ENCODE results near the gene RTL1. TPM values are rescaled to one million over a fixed set of nuclear protein-coding genes. Genes with fewer than 3 reads are reported as not detected.

The RTL1 gene
- total RNA-seq, 1 experiment from 2014 or later = not detected

DNA sequence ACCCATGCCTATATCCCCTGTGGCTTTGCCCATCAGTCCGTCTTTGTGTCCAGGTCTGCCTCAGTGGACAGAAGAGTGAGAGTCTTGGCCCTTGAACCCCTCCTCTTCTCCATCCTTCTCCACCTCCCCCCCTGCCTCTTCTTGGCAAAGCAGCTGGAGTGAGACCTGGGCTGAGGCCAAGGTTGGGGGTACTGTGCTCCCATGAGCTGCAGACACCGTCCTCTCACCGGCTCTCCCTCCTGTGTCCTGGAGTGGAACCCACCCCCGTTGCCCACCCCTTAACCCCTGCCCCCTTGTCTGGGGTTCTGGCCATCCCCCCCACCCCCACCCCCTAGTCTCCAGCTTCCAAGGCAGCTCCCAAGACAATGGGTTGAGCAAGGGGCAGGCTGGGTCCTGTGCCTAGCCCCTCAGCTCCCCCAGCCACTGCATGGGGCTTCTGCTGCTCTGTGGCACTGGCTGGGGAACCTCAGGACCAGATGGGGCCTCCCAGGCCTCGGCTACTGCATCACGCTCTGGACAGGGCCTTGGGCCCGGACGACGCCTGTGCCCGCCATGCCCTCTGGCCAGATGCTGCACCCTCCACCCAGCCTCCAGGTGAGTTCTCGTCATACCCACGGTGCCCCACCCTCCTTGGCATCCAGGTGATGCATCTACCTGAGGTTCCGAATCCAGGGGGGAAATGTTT lies 35.7 kb downstream of the RTL1 start:
- DNase-seq (ENCODE audit: extremely low read depth, low read depth) = no peak

- no peak for DNase-seq (ENCODE audit: extremely low read depth, low read depth)
These were observed 36.6 kb downstream of the RTL1 start for GRCh38 chr14:100866666-100867630.

DNA sequence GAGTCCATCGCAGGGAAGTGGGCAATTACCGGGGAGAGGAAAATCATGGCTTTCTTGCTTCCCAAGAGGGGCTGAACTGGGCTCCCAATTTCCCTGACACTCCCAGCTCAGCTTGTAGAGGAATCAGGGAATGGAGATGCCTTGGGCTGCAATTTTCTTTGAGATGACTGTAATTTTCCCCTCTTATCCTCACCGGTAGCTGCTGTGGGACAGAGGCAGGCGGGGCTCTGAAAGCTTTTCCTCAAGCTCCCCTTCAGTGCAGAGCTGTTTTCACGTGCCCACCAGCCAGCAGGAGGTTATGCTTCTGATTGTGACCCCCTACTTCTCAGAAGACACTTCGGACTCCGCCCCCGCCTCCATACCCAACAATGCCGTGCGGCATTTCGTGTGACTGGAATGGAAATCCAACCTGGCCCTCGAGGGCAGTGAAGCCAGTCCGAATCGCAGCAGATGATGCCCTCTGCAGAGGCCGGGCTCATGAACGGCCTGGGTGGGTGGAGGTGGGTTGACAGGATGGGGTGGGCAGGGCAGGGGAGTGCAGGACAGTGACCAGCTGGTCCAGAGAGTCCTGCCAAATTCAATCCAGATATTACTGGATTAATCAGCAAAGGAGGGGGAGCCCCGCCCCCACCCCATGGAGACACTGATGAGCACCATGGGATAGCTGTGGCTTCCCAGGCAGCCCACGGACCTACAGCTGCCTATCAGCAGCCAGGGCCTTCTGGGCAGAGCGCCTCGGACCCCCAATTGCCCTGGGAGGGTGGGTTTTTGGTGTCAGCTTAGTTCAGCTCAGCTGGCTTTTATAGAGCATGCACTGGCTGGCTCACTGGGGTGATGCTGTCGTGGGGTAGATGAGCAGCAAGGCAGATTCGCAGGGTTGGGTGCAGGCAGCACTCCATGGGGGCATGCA lies 37.6 kb downstream of the RTL1 start:
- DNase-seq (ENCODE audit: extremely low read depth, low read depth) = no peak

DNA sequence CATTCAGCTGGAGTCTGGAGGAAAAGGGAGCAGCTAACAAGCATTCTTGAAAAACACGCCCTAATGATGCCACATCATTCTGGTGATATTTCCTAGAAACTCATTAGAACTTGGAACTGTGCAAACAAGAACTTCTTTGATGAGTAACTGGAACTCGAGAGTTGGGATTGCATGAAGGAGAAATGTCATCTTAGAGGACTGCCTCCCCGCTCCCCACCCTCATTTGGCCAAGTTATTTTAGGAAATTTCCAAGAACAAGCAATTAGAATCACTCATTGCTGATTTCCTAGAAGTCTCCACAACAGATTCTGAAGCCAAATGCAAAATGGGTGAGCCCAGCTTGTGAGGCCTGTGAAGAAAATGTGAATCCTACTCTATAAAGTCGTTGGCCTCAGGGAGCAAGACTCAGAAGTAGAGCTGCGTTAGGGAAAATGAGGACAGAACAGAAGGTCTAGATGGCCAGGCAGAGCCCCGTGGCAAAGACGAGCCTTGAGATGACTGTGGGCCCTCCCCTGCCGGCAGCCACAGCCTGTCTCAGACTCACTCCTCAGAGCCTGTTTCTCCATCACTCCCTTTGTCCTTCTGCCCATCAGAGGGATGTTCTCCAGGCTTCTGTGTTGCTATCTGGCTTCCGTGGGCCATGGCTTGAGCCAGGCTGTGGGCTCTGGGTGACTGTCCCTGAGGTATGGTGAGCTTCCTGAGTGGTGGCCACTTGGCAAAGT lies 38.4 kb downstream of the RTL1 start:
- no peak for DNase-seq (ENCODE audit: extremely low read depth, low read depth)

DNA sequence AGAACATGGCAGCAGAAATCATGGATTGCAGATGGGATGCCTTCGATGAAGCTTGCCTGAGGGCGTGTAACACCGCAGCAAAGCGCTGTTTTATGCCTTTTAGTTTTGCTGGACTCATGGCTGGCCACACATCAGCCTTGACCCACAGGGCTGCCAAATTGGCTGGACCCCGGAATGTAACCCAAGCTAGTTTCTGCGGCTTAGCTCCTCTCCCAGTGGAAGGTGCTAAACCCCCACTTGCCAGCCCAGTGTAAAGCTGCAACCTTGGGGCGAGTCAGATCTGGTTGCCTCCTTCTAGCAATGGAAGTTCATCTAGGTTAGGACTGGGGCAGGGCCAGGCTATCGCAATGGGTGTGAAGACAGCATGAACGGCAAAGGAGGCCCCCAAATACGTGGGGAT lies 39.3 kb downstream of the RTL1 start:
- DNase-seq (ENCODE audit: extremely low read depth, low read depth) = no peak

GRCh38 chr14:100862793-100863192 lies 40.7 kb downstream of the RTL1 start:
- DNase-seq (ENCODE audit: extremely low read depth, low read depth) = no peak

GRCh38 chr14:100862277-100862676 lies 41.2 kb downstream of the RTL1 start:
- DNase-seq (ENCODE audit: extremely low read depth, low read depth) = no peak

DNA sequence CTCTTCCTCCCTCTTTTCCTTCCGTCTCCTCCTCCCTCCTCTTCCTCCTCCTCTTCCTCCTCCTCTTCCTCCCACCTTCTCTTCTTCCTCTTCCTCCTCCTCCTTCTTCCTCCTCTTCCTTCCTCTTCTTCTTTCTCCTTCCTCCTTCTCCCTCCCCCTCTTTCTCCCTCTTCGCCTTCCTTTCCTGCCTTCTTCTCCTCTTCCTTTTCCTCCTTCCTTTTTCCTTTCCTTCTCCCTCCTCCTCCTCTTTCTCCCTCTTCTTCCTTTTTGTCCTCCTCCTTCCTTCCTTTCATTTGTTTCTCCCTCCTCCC lies 41.6 kb downstream of the RTL1 start:
- no peak for DNase-seq (ENCODE audit: extremely low read depth, low read depth)

DNA sequence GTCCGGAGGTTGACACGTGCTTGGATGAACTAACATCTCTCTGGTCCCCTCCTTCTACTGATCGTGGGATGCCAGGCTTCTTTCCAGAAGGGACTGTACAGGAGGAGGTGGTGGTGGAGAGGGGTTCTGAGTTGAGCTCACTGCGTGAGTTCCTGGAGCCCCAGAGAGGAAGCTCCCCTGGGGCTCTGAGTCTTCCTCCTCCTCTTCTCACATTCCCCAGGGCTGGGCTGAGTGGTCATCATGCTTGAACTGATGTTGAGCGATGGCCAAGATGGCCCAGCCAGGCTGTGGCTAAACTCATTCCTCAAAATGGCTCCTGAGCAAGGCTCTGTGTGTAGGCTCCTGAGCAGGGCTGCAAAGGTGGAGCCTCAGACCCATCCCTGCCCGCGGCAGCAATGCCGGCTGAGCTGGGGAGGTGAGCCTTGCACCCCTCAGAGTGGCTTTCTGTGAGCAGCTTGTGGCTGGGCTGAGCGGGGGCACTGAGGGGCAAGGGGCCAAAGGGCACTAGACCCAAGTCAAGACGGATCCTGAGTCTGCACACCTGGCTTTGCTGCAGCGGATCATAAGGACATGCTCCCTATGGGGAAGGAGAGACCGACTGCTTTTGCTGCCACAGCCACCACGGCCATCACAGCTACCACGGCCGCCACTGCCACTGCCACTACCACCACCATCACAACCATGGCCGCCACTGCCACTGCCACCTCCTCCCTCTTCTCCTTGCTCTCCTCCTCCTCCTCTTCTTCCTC lies 42.2 kb downstream of the RTL1 start:
- DNase-seq (ENCODE audit: extremely low read depth, low read depth) = no peak

- DNase-seq (ENCODE audit: extremely low read depth, low read depth) = no peak
These were observed 42.9 kb downstream of the RTL1 start for GRCh38 chr14:100860556-100861187.

DNA sequence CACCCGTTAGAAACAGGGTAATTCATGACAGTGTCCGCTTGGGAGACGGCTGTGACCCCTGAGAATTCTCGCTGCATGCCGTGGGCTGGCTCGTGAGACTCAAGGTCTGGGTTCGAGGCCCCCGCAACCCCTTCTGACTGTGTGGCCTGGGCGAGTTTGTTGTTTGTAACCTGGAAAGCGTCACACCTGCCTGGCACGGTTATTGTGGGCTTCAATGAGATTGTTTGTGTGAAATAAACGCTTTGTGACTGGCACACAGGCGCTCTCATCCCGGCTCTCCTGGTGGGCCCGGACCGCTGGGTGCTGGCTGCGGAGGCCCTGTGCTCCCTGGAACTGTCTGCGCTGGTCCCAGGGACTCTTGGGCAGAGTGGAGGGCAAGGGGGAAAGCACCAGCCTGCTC lies 43.7 kb downstream of the RTL1 start:
- no peak for DNase-seq (ENCODE audit: extremely low read depth, low read depth)

GRCh38 chr14:100858838-100859220 lies 44.7 kb downstream of the RTL1 start:
- DNase-seq (ENCODE audit: extremely low read depth, low read depth) = no peak

DNA sequence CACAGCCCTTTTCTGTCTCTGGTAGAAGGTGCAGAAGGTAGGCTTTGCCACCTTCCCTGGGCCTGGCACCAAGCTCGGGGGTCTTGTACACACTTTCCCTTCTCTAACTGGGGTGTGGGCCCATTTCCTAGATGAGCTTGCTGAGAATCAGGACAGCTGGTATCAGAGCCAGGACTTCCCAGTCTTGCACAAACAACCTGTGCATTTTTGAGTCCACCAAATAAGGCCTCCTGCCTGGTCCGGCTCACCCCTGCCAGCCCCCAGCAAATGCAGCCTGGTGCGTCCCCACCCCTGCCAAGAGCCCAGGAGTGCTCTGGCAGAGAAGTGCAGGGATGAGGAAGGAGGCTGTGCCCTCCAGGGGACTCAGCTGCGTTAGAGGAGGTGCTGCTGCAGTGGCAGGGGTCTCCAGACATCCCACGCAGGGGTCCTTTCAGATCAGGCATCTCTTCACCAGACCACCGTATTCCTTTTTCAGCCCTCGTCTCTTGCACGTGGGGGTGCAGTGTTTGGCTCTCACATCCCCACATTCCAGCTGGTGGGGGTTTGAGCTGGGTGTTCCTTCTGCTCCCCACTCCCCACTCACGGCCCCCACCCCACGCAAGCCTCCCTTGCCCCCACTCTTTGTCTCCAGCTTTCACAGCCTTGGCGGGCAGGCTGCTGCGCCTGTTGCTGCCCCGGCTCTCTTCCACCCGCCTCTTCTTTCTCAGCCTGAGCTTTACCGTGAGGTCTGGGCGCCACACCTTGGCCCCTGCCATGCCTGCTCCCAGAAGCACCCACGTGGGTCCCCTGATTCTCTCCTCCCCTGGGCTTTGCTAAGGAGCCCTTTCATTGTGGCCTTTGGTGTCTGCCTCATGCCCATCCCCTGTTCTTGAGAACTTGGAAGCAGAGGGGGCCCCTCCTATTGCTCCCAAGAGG lies 45.3 kb downstream of the RTL1 start:
- no peak for DNase-seq (ENCODE audit: extremely low read depth, low read depth)

GRCh38 chr14:100857233-100857922 lies 46.1 kb downstream of the RTL1 start:
- no peak for DNase-seq (ENCODE audit: extremely low read depth, low read depth)

- no peak for DNase-seq (ENCODE audit: extremely low read depth, low read depth)
These were observed 47.2 kb downstream of the RTL1 start for GRCh38 chr14:100856056-100856950.

DNA sequence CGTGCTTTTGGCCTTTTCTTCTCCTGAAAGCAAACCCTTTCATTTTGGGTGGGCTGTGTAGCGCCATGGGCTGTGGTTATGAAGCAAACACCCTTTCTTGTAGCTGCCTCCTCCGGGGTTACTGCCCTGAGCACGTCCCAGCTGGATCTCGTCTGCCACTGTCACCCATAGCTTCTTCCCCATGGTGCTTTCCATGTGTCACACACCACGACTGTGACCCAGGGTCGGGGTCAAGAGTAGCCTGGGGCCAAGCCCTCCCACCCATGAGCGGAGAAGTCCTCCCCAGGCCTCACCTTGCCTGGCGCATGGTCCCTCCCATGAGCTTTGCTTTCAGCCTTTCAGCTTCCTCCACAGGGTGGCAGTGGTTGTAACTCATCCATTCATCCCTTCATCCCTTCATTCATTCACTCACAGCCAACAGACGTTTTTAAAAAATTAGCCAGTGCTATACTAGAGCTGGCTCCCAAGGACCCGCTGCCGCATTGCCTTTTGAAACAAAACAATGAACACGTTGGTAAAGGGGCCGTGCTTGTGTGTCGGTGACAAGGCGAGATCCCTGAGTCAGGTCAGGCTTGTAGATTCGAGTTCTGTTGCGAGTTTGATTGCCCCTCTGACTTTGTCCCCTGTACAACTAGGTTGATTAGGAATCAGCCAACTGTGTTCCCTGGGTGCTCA lies 48.1 kb downstream of the RTL1 start:
- no peak for DNase-seq (ENCODE audit: extremely low read depth, low read depth)
